Measurements from ENCODE around the gene CBX6. TPM values are rescaled to one million over a fixed set of nuclear protein-coding genes. Genes with fewer than 3 reads are reported as not detected.
A peak's percentile ranks its signal among the peaks of the same experiment; 100 is the strongest.

The CBX6 gene
- total and polyA plus RNA-seq, 3 experiments from 2014 or later: 10.8 to 171 (median 159) TPM

GRCh38 chr22:38841211-38841610 lies 30.8 kb downstream of the CBX6 start:
- Histone ChIP-seq H3K27me3 (ENCODE audit: insufficient read depth, low read length, poor library complexity, severe bottlenecking) (no peaks in the 10 kb centered on the region), H3K27ac (ENCODE audit: low read depth, low read length) (no peak overlapping the region), H3K4me3 (ENCODE audit: low read length) (no peak overlapping the region), H3K4me1 (ENCODE audit: insufficient read depth, low read length) (peaks cover 20% of the 10 kb centered on the region), H3K9me3 (ENCODE audit: low read length) (no peaks in the 10 kb centered on the region), H3K36me3 (ENCODE audit: insufficient read depth, low read length) (no peaks in the 10 kb centered on the region)
- peaks cover 21 to 38% (median 37%) of the 10 kb centered on the region in 3 donors for H3K4me1 Mint-ChIP-seq
- peak overlapping the region in 1 of 7 donors; percentile 81 for H3K4me3 Mint-ChIP-seq
- H3K36me3 Mint-ChIP-seq: peaks cover 0 to 6% (median 5%) of the 10 kb centered on the region in 3 donors
- no peaks in the 10 kb centered on the region for H3K9me3 Mint-ChIP-seq
- H3K27ac Mint-ChIP-seq: no peak overlapping the region
- no peak for DNase-seq
- peaks cover 7 to 9% of the 10 kb centered on the region in 2 donors for H3K27me3 Mint-ChIP-seq
- POLR2A ChIA-PET: no interaction called here
- CTCF ChIA-PET: no interaction called here

DNA sequence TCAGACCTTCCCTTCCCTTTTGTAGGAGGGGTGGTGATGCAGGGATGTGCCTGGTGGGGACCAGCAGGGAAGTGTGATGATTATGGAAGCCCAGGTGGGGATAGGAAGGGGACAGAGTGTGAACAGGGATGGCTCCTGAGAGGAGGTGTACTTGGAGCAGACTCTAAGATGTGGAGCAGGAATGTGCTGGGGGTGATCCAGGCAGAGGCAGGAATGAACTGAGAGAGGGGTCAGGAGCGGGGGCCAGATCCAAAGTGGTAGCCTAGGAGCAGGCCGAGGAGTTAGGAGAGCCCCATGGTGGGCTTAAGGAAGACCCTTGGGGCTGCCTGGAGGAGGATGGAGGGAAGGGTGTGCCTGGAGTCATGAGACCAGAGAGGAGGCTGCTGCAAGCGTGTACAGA lies 31.9 kb downstream of the CBX6 start:
- Mint-ChIP-seq H3K4me1 (peaks cover 21 to 38% (median 37%) of the 10 kb centered on the region in 3 donors), H3K36me3 (peaks cover 0 to 6% (median 5%) of the 10 kb centered on the region in 3 donors), H3K27me3 (peaks cover 7 to 11% of the 10 kb centered on the region in 2 donors), H3K9me3 (no peaks in the 10 kb centered on the region), H3K27ac (peak overlapping the region in 3 of 8 donors; percentile 19 to 67 (median 27)), H3K4me3 (peak overlapping the region in 2 of 7 donors; percentile 49 to 66)
- H3K4me3 ChIP-seq (ENCODE audit: low read length): no peak overlapping the region
- H3K27me3 ChIP-seq (ENCODE audit: insufficient read depth, low read length, poor library complexity, severe bottlenecking): no peaks in the 10 kb centered on the region
- H3K36me3 ChIP-seq (ENCODE audit: insufficient read depth, low read length): no peaks in the 10 kb centered on the region
- DNase-seq: no peak
- no peak overlapping the region for H3K27ac ChIP-seq (ENCODE audit: low read depth, low read length)
- ChIA-PET POLR2A (no interaction called here), CTCF (no interaction called here)
- no peaks in the 10 kb centered on the region for H3K9me3 ChIP-seq (ENCODE audit: low read length)
- H3K4me1 ChIP-seq (ENCODE audit: insufficient read depth, low read length): peaks cover 20% of the 10 kb centered on the region

GRCh38 chr22:38839686-38840085 lies 32.3 kb downstream of the CBX6 start:
- no peaks in the 10 kb centered on the region for H3K9me3 Mint-ChIP-seq
- DNase-seq: no peak
- CTCF ChIA-PET: no interaction called here
- Histone ChIP-seq H3K27ac (ENCODE audit: low read depth, low read length) (no peak overlapping the region), H3K27me3 (ENCODE audit: insufficient read depth, low read length, poor library complexity, severe bottlenecking) (no peaks in the 10 kb centered on the region), H3K36me3 (ENCODE audit: insufficient read depth, low read length) (no peaks in the 10 kb centered on the region), H3K9me3 (ENCODE audit: low read length) (no peaks in the 10 kb centered on the region), H3K4me1 (ENCODE audit: insufficient read depth, low read length) (peaks cover 20% of the 10 kb centered on the region), H3K4me3 (ENCODE audit: low read length) (no peak overlapping the region)
- H3K27ac Mint-ChIP-seq: peak overlapping the region in 3 of 8 donors; percentile 17 to 67 (median 27)
- peaks cover 7 to 11% of the 10 kb centered on the region in 2 donors for H3K27me3 Mint-ChIP-seq
- H3K36me3 Mint-ChIP-seq: peaks cover 0 to 6% (median 5%) of the 10 kb centered on the region in 3 donors
- POLR2A ChIA-PET: no interaction called here
- H3K4me3 Mint-ChIP-seq: peak overlapping the region in 3 of 7 donors; percentile 34 to 56 (median 49)
- H3K4me1 Mint-ChIP-seq: peaks cover 21 to 38% (median 37%) of the 10 kb centered on the region in 3 donors

DNA sequence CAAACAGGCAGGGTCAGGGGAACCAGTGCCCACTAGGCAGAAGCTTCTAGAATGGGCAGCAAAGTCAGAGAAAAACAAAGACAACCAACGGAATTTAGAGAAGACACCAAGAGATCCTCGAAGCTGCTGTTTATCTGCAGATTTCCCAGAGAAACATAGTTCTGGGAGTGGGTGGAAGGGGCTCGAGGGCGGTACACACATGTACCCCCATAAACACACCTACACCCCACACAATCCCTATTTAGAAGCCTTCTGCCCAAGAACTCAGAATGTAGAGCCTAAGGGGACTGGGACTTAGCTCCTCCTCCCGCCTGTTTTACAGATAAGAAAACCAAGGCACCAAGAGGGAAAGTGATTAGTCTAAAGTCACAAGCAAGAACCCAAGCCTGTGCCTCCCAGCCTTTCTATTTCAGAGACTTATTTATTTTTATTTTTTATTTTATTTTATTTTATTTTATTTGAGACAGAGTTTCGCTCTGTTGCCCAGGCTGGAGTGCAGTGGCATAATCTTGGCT lies 34.5 kb downstream of the CBX6 start:
- no peak overlapping the region for H3K4me3 ChIP-seq (ENCODE audit: low read length)
- Mint-ChIP-seq H3K36me3 (peaks cover 0 to 6% (median 3%) of the 10 kb centered on the region in 3 donors), H3K9me3 (no peaks in the 10 kb centered on the region), H3K4me1 (peaks cover 16 to 29% (median 27%) of the 10 kb centered on the region in 3 donors), H3K4me3 (peak overlapping the region in 1 of 7 donors; percentile 16), H3K27me3 (peaks cover 4 to 9% of the 10 kb centered on the region in 2 donors), H3K27ac (peak overlapping the region in 1 of 8 donors; percentile 64)
- no peak for DNase-seq
- H3K4me1 ChIP-seq (ENCODE audit: insufficient read depth, low read length): peaks cover 9% of the 10 kb centered on the region
- no peaks in the 10 kb centered on the region for H3K36me3 ChIP-seq (ENCODE audit: insufficient read depth, low read length)
- ChIA-PET POLR2A (no interaction called here), CTCF (interaction anchor here (1.1 kb wide), 1 partner anchor 9 kb away, joined by 3 read pairs; no protein-coding TSS in a partner anchor)
- no peak overlapping the region for H3K27ac ChIP-seq (ENCODE audit: low read depth, low read length)
- no peaks in the 10 kb centered on the region for H3K27me3 ChIP-seq (ENCODE audit: insufficient read depth, low read length, poor library complexity, severe bottlenecking)
- H3K9me3 ChIP-seq (ENCODE audit: low read length): no peaks in the 10 kb centered on the region

- Mint-ChIP-seq H3K27me3 (peaks cover 0 to 9% of the 10 kb centered on the region in 2 donors), H3K9me3 (no peaks in the 10 kb centered on the region), H3K27ac (no peak overlapping the region), H3K4me3 (no peak overlapping the region), H3K4me1 (peaks cover 9 to 17% (median 14%) of the 10 kb centered on the region in 3 donors), H3K36me3 (peaks cover 0 to 6% (median 3%) of the 10 kb centered on the region in 3 donors)
- no peak for DNase-seq
- Histone ChIP-seq H3K9me3 (ENCODE audit: low read length) (no peaks in the 10 kb centered on the region), H3K27me3 (ENCODE audit: insufficient read depth, low read length, poor library complexity, severe bottlenecking) (no peaks in the 10 kb centered on the region), H3K27ac (ENCODE audit: low read depth, low read length) (no peak overlapping the region), H3K36me3 (ENCODE audit: insufficient read depth, low read length) (no peaks in the 10 kb centered on the region), H3K4me3 (ENCODE audit: low read length) (no peak overlapping the region), H3K4me1 (ENCODE audit: insufficient read depth, low read length) (no peaks in the 10 kb centered on the region)
- POLR2A ChIA-PET: no interaction called here
- CTCF ChIA-PET: interaction anchor here (0.8 kb wide), 1 partner anchor 12 kb away, joined by 3 read pairs; no protein-coding TSS in a partner anchor
Measured at GRCh38 chr22:38835888-38836301, 36.1 kb downstream of the CBX6 start.

DNA sequence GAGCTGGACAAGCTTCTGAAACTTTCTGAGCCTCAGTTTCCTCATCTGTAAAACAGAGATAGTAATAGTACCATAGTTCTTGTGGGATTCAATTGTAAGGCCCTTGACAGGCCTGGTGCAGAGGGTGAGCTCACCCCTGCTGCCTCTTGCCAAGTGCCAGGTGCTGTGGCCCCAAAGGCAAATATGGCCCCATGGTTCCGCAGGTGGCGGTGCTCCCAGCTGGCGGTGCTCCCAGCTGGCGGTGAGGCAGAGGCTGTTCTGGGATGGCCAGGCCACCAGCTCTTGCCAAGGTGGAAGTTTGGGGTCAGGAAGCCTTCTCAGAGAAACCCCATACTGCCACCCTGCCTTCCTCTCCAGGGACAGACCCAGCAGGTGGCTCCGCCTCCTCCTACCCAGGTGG lies 37.0 kb downstream of the CBX6 start:
- Mint-ChIP-seq H3K4me3 (no peak overlapping the region), H3K4me1 (peaks cover 3 to 8% (median 5%) of the 10 kb centered on the region in 3 donors), H3K9me3 (no peaks in the 10 kb centered on the region), H3K27ac (no peak overlapping the region), H3K27me3 (peaks cover 0 to 3% of the 10 kb centered on the region in 2 donors), H3K36me3 (peaks cover 0 to 3% (median 3%) of the 10 kb centered on the region in 3 donors)
- ChIA-PET POLR2A (no interaction called here), CTCF (no interaction called here)
- Histone ChIP-seq H3K4me1 (ENCODE audit: insufficient read depth, low read length) (no peaks in the 10 kb centered on the region), H3K4me3 (ENCODE audit: low read length) (no peak overlapping the region), H3K27me3 (ENCODE audit: insufficient read depth, low read length, poor library complexity, severe bottlenecking) (no peaks in the 10 kb centered on the region), H3K36me3 (ENCODE audit: insufficient read depth, low read length) (no peaks in the 10 kb centered on the region), H3K9me3 (ENCODE audit: low read length) (no peaks in the 10 kb centered on the region), H3K27ac (ENCODE audit: low read depth, low read length) (no peak overlapping the region)
- no peak for DNase-seq

GRCh38 chr22:38834215-38834953 lies 37.6 kb downstream of the CBX6 start:
- ChIA-PET CTCF (interaction anchor here (2.3 kb wide), 1 partner anchor 9 kb away, joined by 8 read pairs; no protein-coding TSS in a partner anchor), POLR2A (no interaction called here)
- Mint-ChIP-seq H3K36me3 (peaks cover 0 to 3% (median 3%) of the 10 kb centered on the region in 3 donors), H3K4me1 (peaks cover 0 to 3% (median 0%) of the 10 kb centered on the region in 3 donors), H3K27me3 (peaks cover 0 to 2% of the 10 kb centered on the region in 2 donors), H3K27ac (peak overlapping the region in 2 of 8 donors; percentile 46 to 68), H3K9me3 (no peaks in the 10 kb centered on the region), H3K4me3 (no peak overlapping the region)
- no peak for DNase-seq
- no peak overlapping the region for H3K27ac ChIP-seq (ENCODE audit: low read depth, low read length)
- H3K9me3 ChIP-seq (ENCODE audit: low read length): no peaks in the 10 kb centered on the region
- H3K36me3 ChIP-seq (ENCODE audit: insufficient read depth, low read length): no peaks in the 10 kb centered on the region
- no peaks in the 10 kb centered on the region for H3K4me1 ChIP-seq (ENCODE audit: insufficient read depth, low read length)
- no peak overlapping the region for H3K4me3 ChIP-seq (ENCODE audit: low read length)
- H3K27me3 ChIP-seq (ENCODE audit: insufficient read depth, low read length, poor library complexity, severe bottlenecking): no peaks in the 10 kb centered on the region

DNA sequence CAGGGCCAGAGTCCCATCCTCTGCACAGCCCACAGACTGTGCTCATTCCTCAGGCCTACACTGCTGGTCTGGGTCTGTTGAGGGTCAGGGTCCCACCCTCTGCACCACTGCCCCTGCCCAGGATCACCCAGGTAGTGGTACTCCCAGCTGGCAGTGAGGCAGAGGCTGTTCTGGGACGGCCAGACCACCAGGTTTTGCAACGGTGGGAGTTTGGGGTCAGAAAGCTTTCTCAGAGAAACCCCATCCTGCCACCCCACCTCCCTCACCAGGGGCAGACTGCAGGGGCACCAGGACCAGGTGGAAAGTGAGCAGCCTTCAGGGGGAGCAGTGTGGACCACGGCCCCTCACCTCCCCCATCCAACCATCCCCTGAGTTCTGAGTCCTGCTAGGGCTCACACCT lies 39.0 kb downstream of the CBX6 start:
- H3K9me3 Mint-ChIP-seq: no peaks in the 10 kb centered on the region
- peaks cover 0 to 5% of the 10 kb centered on the region in 2 donors for H3K27me3 Mint-ChIP-seq
- no peak overlapping the region for H3K27ac ChIP-seq (ENCODE audit: low read depth, low read length)

More for the DNA sequence above, 39.0 kb downstream of the CBX6 start:
- Histone ChIP-seq H3K4me3 (ENCODE audit: low read length) (no peak overlapping the region), H3K36me3 (ENCODE audit: insufficient read depth, low read length) (no peaks in the 10 kb centered on the region), H3K4me1 (ENCODE audit: insufficient read depth, low read length) (no peaks in the 10 kb centered on the region), H3K9me3 (ENCODE audit: low read length) (no peaks in the 10 kb centered on the region), H3K27me3 (ENCODE audit: insufficient read depth, low read length, poor library complexity, severe bottlenecking) (no peaks in the 10 kb centered on the region)
- Mint-ChIP-seq H3K36me3 (peaks cover 0 to 2% (median under 1%) of the 10 kb centered on the region in 3 donors), H3K4me3 (no peak overlapping the region), H3K4me1 (peaks cover 0 to 3% (median 0%) of the 10 kb centered on the region in 3 donors), H3K27ac (no peak overlapping the region)
- POLR2A ChIA-PET: no interaction called here
- no peak for DNase-seq
- CTCF ChIA-PET: interaction anchor here (2.3 kb wide), 1 partner anchor 10 kb away, joined by 8 read pairs; no protein-coding TSS in a partner anchor
